Measurements from ENCODE around the gene AGBL4. TPM values are rescaled to one million over a fixed set of nuclear protein-coding genes. Genes with fewer than 3 reads are reported as not detected.

Gene AGBL4
- total and polyA plus RNA-seq, 8 donors, result 0.32 to 1.3 (median 0.87) TPM

GRCh38 chr1:48556186-48556850, 1467.4 kb downstream of the AGBL4 start:
- no peaks in the 10 kb centered on the region for H3K27me3 ChIP-seq
- no peaks in the 10 kb centered on the region for H3K9me3 ChIP-seq
- no peaks in the 10 kb centered on the region for H3K36me3 ChIP-seq
- DNase-seq (no peak), ATAC-seq (no peak)
- intact Hi-C loops (cut with DNase I), result no loop called here
- no peak overlapping the region for H3K27ac ChIP-seq
- no peak overlapping the region for H3K4me3 ChIP-seq
- H3K4me1 ChIP-seq, result no peaks in the 10 kb centered on the region
- TF ChIP-seq, protein P1, sequence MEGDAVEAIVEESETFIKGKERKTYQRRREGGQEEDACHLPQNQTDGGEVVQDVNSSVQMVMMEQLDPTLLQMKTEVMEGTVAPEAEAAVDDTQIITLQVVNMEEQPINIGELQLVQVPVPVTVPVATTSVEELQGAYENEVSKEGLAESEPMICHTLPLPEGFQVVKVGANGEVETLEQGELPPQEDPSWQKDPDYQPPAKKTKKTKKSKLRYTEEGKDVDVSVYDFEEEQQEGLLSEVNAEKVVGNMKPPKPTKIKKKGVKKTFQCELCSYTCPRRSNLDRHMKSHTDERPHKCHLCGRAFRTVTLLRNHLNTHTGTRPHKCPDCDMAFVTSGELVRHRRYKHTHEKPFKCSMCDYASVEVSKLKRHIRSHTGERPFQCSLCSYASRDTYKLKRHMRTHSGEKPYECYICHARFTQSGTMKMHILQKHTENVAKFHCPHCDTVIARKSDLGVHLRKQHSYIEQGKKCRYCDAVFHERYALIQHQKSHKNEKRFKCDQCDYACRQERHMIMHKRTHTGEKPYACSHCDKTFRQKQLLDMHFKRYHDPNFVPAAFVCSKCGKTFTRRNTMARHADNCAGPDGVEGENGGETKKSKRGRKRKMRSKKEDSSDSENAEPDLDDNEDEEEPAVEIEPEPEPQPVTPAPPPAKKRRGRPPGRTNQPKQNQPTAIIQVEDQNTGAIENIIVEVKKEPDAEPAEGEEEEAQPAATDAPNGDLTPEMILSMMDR (IDR thresholded peaks at IDR 0.05), result no peak

- H3K4me1 ChIP-seq, result no peaks in the 10 kb centered on the region
- no peak for ATAC-seq
- intact Hi-C loops (cut with DNase I), result no loop called here
These were observed 1468.5 kb downstream of the AGBL4 start for GRCh38 chr1:48555271-48555670.

DNA sequence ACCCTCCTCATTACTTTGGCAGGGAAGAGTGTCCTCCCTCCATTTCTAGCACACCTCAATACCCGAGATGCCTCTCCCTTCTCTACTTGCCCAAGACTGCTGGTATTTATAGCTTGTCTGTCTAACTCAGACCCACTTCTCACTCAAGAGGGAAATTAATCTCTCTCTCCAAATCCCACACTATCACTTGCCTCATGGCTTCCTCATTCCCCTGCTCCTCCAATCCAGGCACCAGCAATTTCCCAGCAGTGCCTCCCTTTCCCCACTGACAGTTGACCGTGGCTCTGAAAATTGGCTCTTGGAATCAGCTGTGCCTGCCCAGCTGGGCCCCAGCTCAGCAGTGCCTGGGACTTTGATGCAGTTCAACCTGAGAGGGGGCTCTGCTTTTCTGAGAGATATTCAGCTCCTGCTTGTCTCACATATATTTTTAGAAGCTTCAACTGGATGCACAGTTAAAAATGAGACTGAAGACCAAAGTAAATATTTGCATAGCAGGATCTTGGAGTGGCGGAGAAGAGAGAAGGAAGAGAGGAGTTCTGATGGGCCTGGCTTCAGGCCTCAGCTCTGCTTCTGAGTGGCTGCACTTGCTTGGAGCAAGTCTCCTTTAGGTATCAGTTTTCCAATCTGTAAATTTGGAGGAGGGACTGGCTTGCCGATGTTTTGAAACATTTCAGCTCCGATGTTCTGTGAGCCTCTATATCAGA, 1470.7 kb downstream of the AGBL4 start:
- ATAC-seq (peak; percentile 76), DNase-seq (no peak)
- intact Hi-C loops (cut with DNase I), result no loop called here
- Histone ChIP-seq H3K9me3 (no peaks in the 10 kb centered on the region), H3K27ac (no peak overlapping the region), H3K4me1 (no peaks in the 10 kb centered on the region), H3K36me3 (no peaks in the 10 kb centered on the region), H3K27me3 (no peaks in the 10 kb centered on the region), H3K4me3 (no peak overlapping the region)
- TF ChIP-seq, protein P1 (IDR thresholded peaks at IDR 0.05), result no peak

More at GRCh38 chr1:48555271-48555670, 1468.5 kb downstream of the AGBL4 start:
- Histone ChIP-seq H3K4me3 (no peak overlapping the region), H3K27ac (no peak overlapping the region), H3K27me3 (no peaks in the 10 kb centered on the region), H3K36me3 (no peaks in the 10 kb centered on the region), H3K9me3 (no peaks in the 10 kb centered on the region)
- TF ChIP-seq, protein P1 (IDR thresholded peaks at IDR 0.05), result no peak
- no peak for DNase-seq

- intact Hi-C loops (cut with DNase I), result no loop called here
- no peaks in the 10 kb centered on the region for H3K9me3 ChIP-seq
- H3K27ac ChIP-seq, result no peak overlapping the region
- H3K27me3 ChIP-seq, result no peaks in the 10 kb centered on the region
- TF ChIP-seq, protein P1 (IDR thresholded peaks at IDR 0.05), result peak in 1 of 2 donors; percentile 15
- DNase-seq (no peak), ATAC-seq (peak; percentile 90)
- H3K4me3 ChIP-seq, result no peak overlapping the region
- H3K36me3 ChIP-seq, result no peaks in the 10 kb centered on the region
- no peaks in the 10 kb centered on the region for H3K4me1 ChIP-seq
These were observed 1471.3 kb downstream of the AGBL4 start for GRCh38 chr1:48552420-48552819.

DNA sequence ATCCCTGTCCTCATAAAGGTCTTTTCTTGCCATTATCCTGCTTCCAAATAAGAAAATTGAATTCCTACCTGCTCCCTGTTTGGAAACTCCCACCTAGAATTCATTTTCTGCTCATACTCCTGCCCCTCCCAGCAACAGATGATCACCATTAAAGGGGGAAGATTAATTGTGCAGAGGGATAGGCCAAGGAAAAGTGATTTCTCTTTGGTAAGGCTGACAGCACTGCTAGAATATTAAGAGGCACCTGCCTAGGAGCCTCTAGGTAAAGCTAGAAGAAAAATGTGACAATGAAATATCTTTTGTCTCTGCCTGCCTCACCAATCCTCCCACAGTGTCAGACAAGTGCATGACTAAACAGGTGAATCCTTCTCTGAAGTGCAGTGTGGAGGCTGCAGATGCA, 1474.8 kb downstream of the AGBL4 start:
- intact Hi-C loops (cut with DNase I), result no loop called here

More for the DNA sequence above, 1474.8 kb downstream of the AGBL4 start:
- H3K9me3 ChIP-seq, result no peaks in the 10 kb centered on the region
- H3K4me1 ChIP-seq, result no peaks in the 10 kb centered on the region
- H3K4me3 ChIP-seq, result no peak overlapping the region
- H3K27ac ChIP-seq, result no peak overlapping the region
- no peak for DNase-seq
- H3K36me3 ChIP-seq, result no peaks in the 10 kb centered on the region
- no peak for ATAC-seq
- TF ChIP-seq, protein P1 (IDR thresholded peaks at IDR 0.05), result no peak
- no peaks in the 10 kb centered on the region for H3K27me3 ChIP-seq
